Endothelial cell of umbilical vein (primary cell): ENCODE data around the gene NAGS.

Source experiments
- CTCF ChIP-seq, 2 donors: IDR thresholded peaks; 1 replicate in 1 of 2; 2 replicates in 1 of 2; pipeline ENCODE4 v1.5.1; 2011; ENCODE audit warnings: low read length in 2 of 2, mild to moderate bottlenecking in 2 of 2, moderate library complexity in 2 of 2, control low read depth in 1 of 2, inconsistent platforms in 1 of 2, low read depth in 1 of 2; ENCODE audit not compliant: insufficient read depth in 1 of 2; ENCODE audit errors: extremely low read depth in 1 of 2
- EZH2 ChIP-seq: IDR thresholded peaks from 2 replicates; pipeline ENCODE4 v1.6.1; 2012; ENCODE audit warnings: borderline replicate concordance, low read depth, mild to moderate bottlenecking, moderate library complexity, low read length, inconsistent platforms; ENCODE audit not compliant: severe bottlenecking
- FOS ChIP-seq: IDR thresholded peaks from 2 replicates; pipeline ENCODE4 v1.6.1; 2011; ENCODE audit warnings: mild to moderate bottlenecking, low read length, moderate library complexity, borderline replicate concordance; ENCODE audit not compliant: insufficient read depth
- JUN ChIP-seq: IDR thresholded peaks from 2 replicates; pipeline ENCODE4 v1.6.1; 2011; ENCODE audit warnings: borderline replicate concordance, low read depth; ENCODE audit not compliant: insufficient read length, insufficient read depth
- MAX ChIP-seq: IDR thresholded peaks from 2 replicates; pipeline ENCODE4 v1.6.1; 2011; ENCODE audit not compliant: insufficient read depth, insufficient read length
- MYC ChIP-seq: IDR thresholded peaks from one replicate; pipeline ENCODE4 v1.6.1; 2011; ENCODE audit warnings: mild to moderate bottlenecking, low read depth, low read length
- POLR2A ChIP-seq: IDR thresholded peaks from 2 replicates; pipeline ENCODE4 v1.6.1; 2012; ENCODE audit warnings: low read depth, mild to moderate bottlenecking, control low read depth, low read length
- POLR2AphosphoS5 ChIP-seq: IDR thresholded peaks from 2 replicates; pipeline ENCODE4 v1.6.1; 2012; ENCODE audit warnings: low read depth, mild to moderate bottlenecking, control low read depth, low read length, moderate library complexity; ENCODE audit not compliant: insufficient read depth

GRCh38 chr17:43988301-43988700 lies 16.1 kb upstream of the NAGS start:
- TF ChIP-seq CTCF (IDR thresholded peaks at IDR 0.05; ENCODE audit: extremely low read depth in 1 of 2, insufficient read depth in 1 of 2, low read depth in 1 of 2, low read length in 2 of 2) (no peak), MAX (no peak), FOS (no peak), EZH2 (no peak), POLR2A (no peak), MYC (no peak), POLR2AphosphoS5 (no peak), JUN (no peak)
